Heart left ventricle (tissue), 16 donors: ENCODE measurements around the gene PDE6D. TPM values are rescaled to one million over a fixed set of nuclear protein-coding genes. Genes with fewer than 3 reads are reported as not detected.
A peak's percentile ranks its signal among the peaks of the same experiment; 100 is the strongest.

Source experiments
- ATAC-seq, 4 donors: fragments of 200-7000 bp; cut with Tn5 transposase; one replicate each; pipeline ENCODE4 v1.9.1; 2020 to 2022; ENCODE audit warnings: moderate library complexity in 4 of 4, mild to moderate bottlenecking in 3 of 4, moderate number of reproducible peaks in 1 of 4
- DNase-seq, 5 donors: peaks; one replicate each; pipeline ENCODE4 v3.0.0-alpha.2; 2020
- H3K27ac ChIP-seq, 12 donors: fragments of 200-600 bp; sonication (generic) in 4 of 12; one replicate each; pipeline versions ENCODE4 v1.5.0 to v1.8.0; 2016 to 2022; ENCODE audit warnings: mild to moderate bottlenecking in 2 of 12
- H3K27me3 ChIP-seq, 9 donors: fragments of 200-600 bp; sonication (generic) in 2 of 9; one replicate each; pipeline versions ENCODE4 v1.5.1 to v1.8.0; 2016 to 2022; ENCODE audit warnings: mild to moderate bottlenecking in 3 of 9
- H3K36me3 ChIP-seq, 9 donors: fragments of 200-600 bp; sonication (generic) in 2 of 9; one replicate each; pipeline versions ENCODE4 v1.5.0 to v1.8.0; 2018 to 2022; ENCODE audit warnings: mild to moderate bottlenecking in 2 of 9
- H3K4me1 ChIP-seq, 12 donors: fragments of 200-600 bp; sonication (generic) in 4 of 12; one replicate each; pipeline versions ENCODE4 v1.5.0 to v1.8.0; 2016 to 2022; ENCODE audit warnings: mild to moderate bottlenecking in 3 of 12
- H3K4me3 ChIP-seq, 12 donors: fragments of 200-600 bp; sonication (generic) in 4 of 12; one replicate each; pipeline versions ENCODE4 v1.5.0 to v1.8.0; 2017 to 2022; ENCODE audit warnings: mild to moderate bottlenecking in 9 of 12, moderate library complexity in 4 of 12
- H3K9me3 ChIP-seq, 12 donors: fragments of 200-600 bp; sonication (generic) in 4 of 12; one replicate each; pipeline versions ENCODE4 v1.5.0 to v1.8.0; 2016 to 2022; ENCODE audit warnings: mild to moderate bottlenecking in 1 of 12
- POLR2A ChIP-seq, 2 donors: fragments of 450-650 bp; IDR thresholded peaks; one replicate each; pipeline ENCODE4 v1.6.1; 2017; ENCODE audit warnings: antibody characterized with exemption in 2 of 2, mild to moderate bottlenecking in 2 of 2, moderate library complexity in 2 of 2
- WGBS, 4 donors: extraction: QIAGEN DNeasy Blood & Tissue Kit in 2 of 4; methylation state at CpG; one replicate each; pipeline versions ENCODE4 v1.1.5 to v1.1.7; 2013 to 2018; 5-methylcytosine and 5-hydroxymethylcytosine counted together
- intact Hi-C, 10 donors: fragments of 100-400 bp; cut with DNase I; formaldehyde crosslinking; loops; one replicate each; pipeline versions ENCODE4 v1.11.1 to v1.14.2; 2022
- polyA plus RNA-seq, 2 donors: library from polyadenylated mRNA; stranded (reverse); fragments of 200-250 nt; gene quantifications; one replicate each; pipeline ENCODE4 v1.2.3, GENCODE V29; 2013
- total RNA-seq, 9 donors: library from RNA; depleted of rRNA in 2 of 9; stranded (reverse); fragments of >200 nt in 2 of 9; fragmentation: NEBNext Ultra II Directional in 3 of 9; extraction: Animal tissue kit (Norgen Biotek cat#: 25700) in 3 of 9; gene quantifications; one replicate each; pipeline versions ENCODE4 v1.1.0 to v1.2.4, GENCODE V29; 2016 to 2023
- TF ChIP-seq, protein P1 (sequence below), 12 donors: fragments of 200-600 bp; sonication (generic) in 4 of 12; IDR thresholded peaks; one replicate each; pipeline versions ENCODE4 v1.5.0 to v1.8.0; 2018 to 2022; ENCODE audit warnings: antibody characterized with exemption in 12 of 12, mild to moderate bottlenecking in 5 of 12
- donor health status: ischemic (EF 13 %, LVEDD 7.1; RV severe dilation, severe dysfunction).
- donor health status: healthy with polysubstance abuse.
- donor health status: DM: no; HTN: yes; CAD: no.
- donor health status: DM: no; HTN: no; CAD: no.
- donor health status: ischemic (EF 25% LVEDD 6.9; RV normal size, moderate dysfunction).
- donor health status: ischemic (EF 25% LVEDD 5.7; RV mildly dilated, moderate dysfunction).
- donor health status: healthy.
- donor health status: DM: yes; HTN: yes; CAD: no.
- donor health status: ischemic (EF 35%, LVEDD 5.7; RV mildly dilated, moderate dysfunction).
- donor health status: nonischemic (EF 11% LVEDD 7.7; RV severe dilation, severe dysfunction).
- donor health status: DM: yes; HTN: yes; CAD: no.
- donor health status: PGD.
- donor health status: ischemic (EF 29% LVEDD 5.4; RV normal size, mild dysfunction).
- donor health status: nonischemic (EF 23%, LVEDD 6.1; RV moderate dilation, normal function).

Gene PDE6D
- total and polyA plus RNA-seq, 11 donors: 12.3 to 30.1 (median 19.8) TPM

DNA sequence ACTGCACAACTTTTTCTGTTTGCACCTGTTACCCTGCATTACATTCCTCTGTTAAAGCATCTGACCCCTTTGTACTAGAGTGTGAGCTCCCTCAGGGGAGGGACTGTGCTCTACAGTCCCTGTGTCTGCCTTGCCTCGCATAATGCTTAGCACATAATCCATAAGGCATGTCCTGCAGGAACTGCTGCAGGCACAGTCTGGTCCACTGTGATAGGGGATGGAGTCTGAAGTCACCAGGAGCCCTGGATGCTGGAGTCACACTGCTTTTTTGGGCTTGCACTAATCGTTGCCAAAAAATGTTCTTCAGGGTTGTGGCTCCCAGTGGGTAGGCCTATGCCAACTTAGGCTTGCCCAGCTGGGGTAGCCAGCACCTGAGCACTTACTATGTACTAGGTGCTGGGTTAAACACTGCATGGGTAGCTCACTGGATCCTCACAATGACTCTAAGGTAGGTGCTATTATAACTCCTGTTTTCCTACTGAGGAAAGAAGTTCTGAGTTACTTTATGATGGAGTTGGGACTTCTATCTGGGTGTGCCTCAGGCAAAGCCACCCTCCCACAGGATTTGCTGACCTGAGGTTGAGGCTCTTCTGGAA is 38.5 kb upstream of the PDE6D start:
- ATAC-seq (peak in 3 of 4 donors; percentile 38 to 54 (median 54)), DNase-seq (no peak)
- 50 to 75% (median 56%) methylated on average over 2 of the region's 2 CpGs for WGBS, 4 donors
- no peak overlapping the region for H3K27ac ChIP-seq
- H3K27me3 ChIP-seq: no peaks in the 10 kb centered on the region
- H3K4me3 ChIP-seq: no peak overlapping the region
- peaks cover 0 to 6% (median 0%) of the 10 kb centered on the region in 9 donors for H3K36me3 ChIP-seq
- H3K4me1 ChIP-seq: no peaks in the 10 kb centered on the region
- peaks cover 0 to 19% (median 0%) of the 10 kb centered on the region in 12 donors for H3K9me3 ChIP-seq
- TF ChIP-seq, protein P1, sequence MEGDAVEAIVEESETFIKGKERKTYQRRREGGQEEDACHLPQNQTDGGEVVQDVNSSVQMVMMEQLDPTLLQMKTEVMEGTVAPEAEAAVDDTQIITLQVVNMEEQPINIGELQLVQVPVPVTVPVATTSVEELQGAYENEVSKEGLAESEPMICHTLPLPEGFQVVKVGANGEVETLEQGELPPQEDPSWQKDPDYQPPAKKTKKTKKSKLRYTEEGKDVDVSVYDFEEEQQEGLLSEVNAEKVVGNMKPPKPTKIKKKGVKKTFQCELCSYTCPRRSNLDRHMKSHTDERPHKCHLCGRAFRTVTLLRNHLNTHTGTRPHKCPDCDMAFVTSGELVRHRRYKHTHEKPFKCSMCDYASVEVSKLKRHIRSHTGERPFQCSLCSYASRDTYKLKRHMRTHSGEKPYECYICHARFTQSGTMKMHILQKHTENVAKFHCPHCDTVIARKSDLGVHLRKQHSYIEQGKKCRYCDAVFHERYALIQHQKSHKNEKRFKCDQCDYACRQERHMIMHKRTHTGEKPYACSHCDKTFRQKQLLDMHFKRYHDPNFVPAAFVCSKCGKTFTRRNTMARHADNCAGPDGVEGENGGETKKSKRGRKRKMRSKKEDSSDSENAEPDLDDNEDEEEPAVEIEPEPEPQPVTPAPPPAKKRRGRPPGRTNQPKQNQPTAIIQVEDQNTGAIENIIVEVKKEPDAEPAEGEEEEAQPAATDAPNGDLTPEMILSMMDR (IDR thresholded peaks at IDR 0.05): no peak
- TF ChIP-seq POLR2A (IDR thresholded peaks at IDR 0.05): no peak
- intact Hi-C loops: no loop called here

DNA sequence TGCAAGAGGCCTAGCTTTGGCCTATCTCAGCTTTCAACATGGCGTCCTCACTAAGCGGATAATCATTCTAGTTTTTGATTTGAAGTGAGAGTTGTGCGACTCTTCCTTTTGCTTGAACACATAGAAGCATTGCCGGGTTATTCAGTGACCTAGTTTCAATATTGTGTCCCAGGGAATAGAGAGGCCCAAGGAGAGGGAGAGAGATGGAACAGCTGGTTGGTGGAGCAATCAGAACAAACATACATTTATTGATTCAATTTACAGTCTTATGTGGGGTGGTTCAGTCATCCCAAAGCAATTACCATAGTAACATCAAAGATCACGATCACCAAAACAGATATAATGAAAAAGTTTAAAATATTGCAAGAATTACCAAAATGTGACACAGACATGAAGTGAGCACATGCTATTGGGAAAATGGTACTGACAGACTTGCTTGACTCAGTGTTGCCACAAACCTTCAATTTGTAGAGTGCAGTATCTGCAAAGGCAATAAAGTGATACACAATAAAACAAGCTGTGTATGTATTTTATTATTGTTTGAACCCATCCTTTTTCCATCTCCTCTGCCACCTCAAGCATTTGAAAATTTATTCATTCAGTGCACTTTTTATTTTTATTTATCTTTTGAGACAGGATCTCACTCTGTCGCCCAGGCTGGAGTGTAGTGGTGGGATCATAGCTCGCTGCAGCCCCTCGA is 35.4 kb upstream of the PDE6D start:
- WGBS, 4 donors: 96 to 98% (median 97%) methylated on average over 8 of the region's 8 CpGs
- H3K9me3 ChIP-seq: peaks cover 0 to 13% (median 0%) of the 10 kb centered on the region in 12 donors
- no peak for TF ChIP-seq POLR2A (IDR thresholded peaks at IDR 0.05)
- TF ChIP-seq, protein P1 (IDR thresholded peaks at IDR 0.05): no peak
- no peaks in the 10 kb centered on the region for H3K27me3 ChIP-seq
- intact Hi-C loops: no loop called here
- H3K27ac ChIP-seq: no peak overlapping the region
- H3K36me3 ChIP-seq: peaks cover 0 to 29% (median 13%) of the 10 kb centered on the region in 9 donors
- H3K4me1 ChIP-seq: no peaks in the 10 kb centered on the region
- DNase-seq (no peak), ATAC-seq (no peak)
- no peak overlapping the region for H3K4me3 ChIP-seq

GRCh38 chr2:231810905-231811304 is 29.8 kb upstream of the PDE6D start:
- intact Hi-C loops: no loop called here
- Histone ChIP-seq H3K36me3 (peaks cover 0 to 81% (median 62%) of the 10 kb centered on the region in 9 donors), H3K27ac (no peak overlapping the region), H3K27me3 (no peaks in the 10 kb centered on the region), H3K4me1 (peaks cover 0 to 2% (median 0%) of the 10 kb centered on the region in 12 donors), H3K4me3 (no peak overlapping the region), H3K9me3 (peaks cover 0 to 10% (median 0%) of the 10 kb centered on the region in 12 donors)
- DNase-seq (no peak), ATAC-seq (peak in 1 of 4 donors; percentile 59)
- TF ChIP-seq, protein P1 (IDR thresholded peaks at IDR 0.05): no peak
- no peak for TF ChIP-seq POLR2A (IDR thresholded peaks at IDR 0.05)

GRCh38 chr2:231807020-231807419 is 25.9 kb upstream of the PDE6D start:
- DNase-seq (no peak), ATAC-seq (no peak)
- WGBS, 4 donors: 82 to 91% (median 85%) methylated on average over 2 of the region's 2 CpGs
- Histone ChIP-seq H3K36me3 (peaks cover 0 to 96% (median 85%) of the 10 kb centered on the region in 9 donors), H3K27me3 (no peaks in the 10 kb centered on the region), H3K27ac (no peak overlapping the region), H3K9me3 (no peaks in the 10 kb centered on the region), H3K4me3 (no peak overlapping the region), H3K4me1 (peaks cover 0 to 2% (median 0%) of the 10 kb centered on the region in 12 donors)
- TF ChIP-seq POLR2A (IDR thresholded peaks at IDR 0.05): no peak
- TF ChIP-seq, protein P1 (IDR thresholded peaks at IDR 0.05): no peak
- intact Hi-C loops: no loop called here
